Esophagus muscularis mucosa (tissue), 4 donors: Measurements from ENCODE around the gene TBC1D8.

Experiments used
- EP300 ChIP-seq: sonication (generic); formaldehyde crosslinking; IDR thresholded peaks from one replicate; pipeline ENCODE4 v1.6.1; 2017; ENCODE audit warnings: antibody characterized with exemption
- POLR2A ChIP-seq: fragments of 450-650 bp; IDR thresholded peaks from one replicate; pipeline ENCODE4 v1.6.1; 2017; ENCODE audit warnings: antibody characterized with exemption, moderate library complexity, mild to moderate bottlenecking, low read depth
- POLR2AphosphoS5 ChIP-seq, 2 donors: sonication (generic); formaldehyde crosslinking; IDR thresholded peaks; one replicate each; pipeline ENCODE4 v1.6.1; 2017; ENCODE audit warnings: antibody characterized with exemption in 2 of 2
- TF ChIP-seq, protein P1 (sequence below), 3 experiments: fragments of 200-600 bp in 2 of 3; fragments of 450-650 bp in 1 of 3; sonication (generic) in 2 of 3; IDR thresholded peaks; one replicate each; pipeline ENCODE4 v1.5.1; 2017 to 2019; ENCODE audit warnings: antibody characterized with exemption in 3 of 3, mild to moderate bottlenecking in 2 of 3, moderate library complexity in 1 of 3

GRCh38 chr2:101089419-101089818 is 61.8 kb downstream of the TBC1D8 start:
- TF ChIP-seq POLR2A: no peak
- no peak for TF ChIP-seq EP300
- TF ChIP-seq, protein P1, sequence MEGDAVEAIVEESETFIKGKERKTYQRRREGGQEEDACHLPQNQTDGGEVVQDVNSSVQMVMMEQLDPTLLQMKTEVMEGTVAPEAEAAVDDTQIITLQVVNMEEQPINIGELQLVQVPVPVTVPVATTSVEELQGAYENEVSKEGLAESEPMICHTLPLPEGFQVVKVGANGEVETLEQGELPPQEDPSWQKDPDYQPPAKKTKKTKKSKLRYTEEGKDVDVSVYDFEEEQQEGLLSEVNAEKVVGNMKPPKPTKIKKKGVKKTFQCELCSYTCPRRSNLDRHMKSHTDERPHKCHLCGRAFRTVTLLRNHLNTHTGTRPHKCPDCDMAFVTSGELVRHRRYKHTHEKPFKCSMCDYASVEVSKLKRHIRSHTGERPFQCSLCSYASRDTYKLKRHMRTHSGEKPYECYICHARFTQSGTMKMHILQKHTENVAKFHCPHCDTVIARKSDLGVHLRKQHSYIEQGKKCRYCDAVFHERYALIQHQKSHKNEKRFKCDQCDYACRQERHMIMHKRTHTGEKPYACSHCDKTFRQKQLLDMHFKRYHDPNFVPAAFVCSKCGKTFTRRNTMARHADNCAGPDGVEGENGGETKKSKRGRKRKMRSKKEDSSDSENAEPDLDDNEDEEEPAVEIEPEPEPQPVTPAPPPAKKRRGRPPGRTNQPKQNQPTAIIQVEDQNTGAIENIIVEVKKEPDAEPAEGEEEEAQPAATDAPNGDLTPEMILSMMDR (IDR thresholded peaks at IDR 0.05): no peak
- TF ChIP-seq POLR2AphosphoS5 (IDR thresholded peaks at IDR 0.05): no peak
